SJSA1 (cell line): ENCODE measurements around the gene NPFF. TPM values are rescaled to one million over a fixed set of nuclear protein-coding genes. Genes with fewer than 3 reads are reported as not detected.
A peak's percentile ranks its signal among the peaks of the same experiment; 100 is the strongest.
"Not testable (repeated sequence)": the region's sequence is repeated elsewhere in the genome, so short reads cannot be mapped to it uniquely, and the experiment has no call there.

Source experiments
- DNase-seq, 2 experiments: peaks; one replicate each; pipeline ENCODE4 v3.0.0-alpha.2; 2015 to 2020; ENCODE audit warnings: low spot score in 2 of 2, low read depth in 1 of 2
- H3K27ac ChIP-seq: fragments of 250-450 bp; sonication (Bioruptor Pico); 2 replicates; pipeline ENCODE4 v1.5.1; 2020; ENCODE audit warnings: mild to moderate bottlenecking, moderate library complexity
- H3K27me3 ChIP-seq: fragments of 250-450 bp; sonication (Bioruptor Pico); replicated peaks from 2 replicates; pipeline ENCODE4 v1.5.1; 2020; ENCODE audit warnings: mild to moderate bottlenecking, moderate library complexity
- H3K36me3 ChIP-seq: fragments of 250-450 bp; sonication (Bioruptor Pico); 2 replicates; pipeline ENCODE4 v1.5.1; 2020; ENCODE audit warnings: mild to moderate bottlenecking
- H3K4me1 ChIP-seq: fragments of 250-450 bp; sonication (Bioruptor Pico); replicated peaks from 2 replicates; pipeline ENCODE4 v1.6.1; 2021; ENCODE audit warnings: mild to moderate bottlenecking
- H3K4me3 ChIP-seq: fragments of 250-450 bp; sonication (Bioruptor Pico); 2 replicates; pipeline ENCODE4 v1.5.1; 2020; ENCODE audit warnings: mild to moderate bottlenecking
- H3K9me3 ChIP-seq: fragments of 250-450 bp; sonication (Bioruptor Pico); replicated peaks from 2 replicates; pipeline ENCODE4 v1.5.1; 2020; ENCODE audit warnings: mild to moderate bottlenecking
- total RNA-seq: library from RNA; depleted of rRNA; stranded (reverse); fragments of >200 nt; shearing (Covaris generic); gene quantifications from 2 replicates; pipeline ENCODE4 v1.2.3, GENCODE V29; 2014; rRNA removed

NPFF gene, protein sequence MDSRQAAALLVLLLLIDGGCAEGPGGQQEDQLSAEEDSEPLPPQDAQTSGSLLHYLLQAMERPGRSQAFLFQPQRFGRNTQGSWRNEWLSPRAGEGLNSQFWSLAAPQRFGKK
- not detected in 2 replicates for total RNA-seq

DNA sequence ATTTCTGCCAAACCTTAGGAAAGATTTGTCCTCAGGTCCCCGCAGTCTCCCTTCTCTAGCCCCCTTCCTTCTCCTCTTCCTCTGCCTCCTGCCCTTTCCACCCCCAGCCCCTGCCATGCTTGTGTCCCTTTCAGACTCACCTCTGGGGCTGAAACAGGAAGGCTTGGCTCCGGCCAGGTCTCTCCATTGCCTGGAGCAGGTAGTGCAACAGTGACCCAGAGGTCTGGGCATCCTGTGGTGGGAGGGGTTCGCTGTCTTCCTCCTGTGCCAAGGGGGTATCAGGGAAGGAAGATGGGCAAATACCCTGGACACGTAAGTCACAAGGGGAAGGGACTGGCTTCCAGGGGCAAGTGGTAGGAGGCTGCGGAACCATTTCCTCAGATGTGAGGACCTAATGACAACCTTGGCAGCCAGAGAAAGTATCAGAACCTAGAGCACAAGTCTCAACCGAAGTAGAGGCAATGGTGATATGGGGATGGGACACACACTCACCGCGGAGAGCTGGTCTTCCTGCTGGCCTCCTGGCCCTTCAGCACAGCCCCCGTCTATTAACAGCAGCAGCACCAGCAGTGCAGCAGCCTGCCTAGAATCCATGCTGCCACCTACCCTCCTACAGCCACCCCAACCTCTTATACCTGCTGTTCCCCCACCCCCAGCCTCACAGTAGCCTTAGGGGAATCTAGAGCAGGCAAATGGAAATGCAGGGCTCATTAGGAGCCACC lies at the start of gene NPFF:
Gene NPFF, minus strand, starts transcription at position 604 of the 722 bp plus-strand sequence. Its CDS starts 10 bp downstream, at position 594.
- H3K4me1 ChIP-seq = peaks cover 14% of the 10 kb centered on the region
- DNase-seq = no peak
- no peak within 1 kb of the TSS for H3K4me3 ChIP-seq
- peaks cover 42% of the 10 kb centered on the region for H3K36me3 ChIP-seq
- no peaks in the 10 kb centered on the region for H3K9me3 ChIP-seq
- H3K27me3 ChIP-seq = no peaks in the 10 kb centered on the region
- no peak within 1 kb of the TSS for H3K27ac ChIP-seq

DNA sequence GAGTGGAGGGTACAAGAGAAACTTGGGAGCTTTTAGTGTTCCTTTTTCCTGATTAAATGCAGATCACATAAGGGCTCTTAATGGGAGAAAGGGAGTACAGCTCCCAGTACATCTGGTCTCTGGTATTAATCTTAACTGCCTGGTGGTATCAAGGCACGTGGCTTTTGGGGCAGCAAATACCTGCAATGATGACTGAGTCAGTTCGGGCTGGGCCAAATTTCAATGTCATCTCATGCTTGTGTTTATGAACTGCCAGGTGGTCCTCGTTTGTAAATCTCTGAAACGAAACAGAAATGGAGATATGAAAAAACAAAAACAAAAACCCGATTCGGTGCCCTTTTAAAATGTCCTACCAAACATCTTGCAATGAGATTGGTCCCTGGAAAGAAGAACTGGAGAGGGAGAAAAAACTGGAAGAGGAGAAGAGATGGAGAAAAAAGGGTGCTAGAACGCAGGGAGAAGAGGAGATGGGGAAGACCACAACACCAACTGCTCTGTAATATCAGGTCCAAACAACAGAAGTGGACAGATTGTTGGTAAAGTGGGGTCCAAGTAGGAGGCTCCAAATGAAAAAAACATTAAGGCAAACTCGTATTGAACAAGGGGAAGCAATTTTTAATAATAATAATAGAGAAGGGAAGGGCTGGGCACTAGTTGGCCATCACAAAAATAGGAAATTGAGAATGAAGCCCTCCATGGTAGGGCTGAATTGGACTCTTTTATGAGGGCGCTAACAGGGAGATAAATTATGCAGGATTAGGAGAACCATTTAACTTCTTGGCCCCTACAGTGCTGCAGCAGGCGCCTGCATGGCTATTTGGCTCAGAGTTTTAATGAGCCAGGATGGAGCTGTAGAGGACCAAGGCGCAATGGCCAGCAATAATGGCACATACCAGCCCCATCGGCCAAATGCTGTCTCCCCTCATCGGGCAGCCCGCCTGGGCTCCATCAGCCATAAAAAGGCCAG lies 45.4 kb upstream of the NPFF start:
- H3K27me3 ChIP-seq = no peaks in the 10 kb centered on the region
- DNase-seq = no peak
- H3K9me3 ChIP-seq = no peaks in the 10 kb centered on the region
- H3K4me3 ChIP-seq = no peak overlapping the region
- H3K36me3 ChIP-seq = peaks cover 29% of the 10 kb centered on the region
- H3K27ac ChIP-seq = no peak overlapping the region
- no peaks in the 10 kb centered on the region for H3K4me1 ChIP-seq

DNA sequence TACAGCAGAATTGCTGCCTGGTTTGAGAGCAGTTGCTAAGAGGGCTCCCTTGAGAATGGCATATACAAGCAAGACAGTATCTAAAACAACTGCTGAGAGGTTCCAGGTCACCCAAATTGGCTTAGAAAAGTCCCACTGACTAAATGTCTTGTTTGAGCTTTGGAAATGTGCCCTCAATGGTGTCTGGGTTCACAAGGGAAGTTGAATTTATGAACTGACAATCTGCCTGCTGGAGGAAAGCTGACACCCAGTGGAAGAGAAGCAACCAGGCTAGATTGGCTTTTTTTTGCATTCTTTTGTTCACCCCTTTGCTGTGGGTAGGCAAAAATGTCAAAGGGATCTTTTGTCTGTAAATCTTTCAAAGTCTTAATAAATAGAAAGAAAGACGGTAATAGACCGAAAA lies 44.6 kb upstream of the NPFF start:
- no peak overlapping the region for H3K4me3 ChIP-seq
- H3K9me3 ChIP-seq = no peaks in the 10 kb centered on the region
- H3K27me3 ChIP-seq = no peaks in the 10 kb centered on the region
- no peaks in the 10 kb centered on the region for H3K4me1 ChIP-seq
- no peak for DNase-seq
- H3K27ac ChIP-seq = no peak overlapping the region
- H3K36me3 ChIP-seq = peaks cover 31% of the 10 kb centered on the region

DNA sequence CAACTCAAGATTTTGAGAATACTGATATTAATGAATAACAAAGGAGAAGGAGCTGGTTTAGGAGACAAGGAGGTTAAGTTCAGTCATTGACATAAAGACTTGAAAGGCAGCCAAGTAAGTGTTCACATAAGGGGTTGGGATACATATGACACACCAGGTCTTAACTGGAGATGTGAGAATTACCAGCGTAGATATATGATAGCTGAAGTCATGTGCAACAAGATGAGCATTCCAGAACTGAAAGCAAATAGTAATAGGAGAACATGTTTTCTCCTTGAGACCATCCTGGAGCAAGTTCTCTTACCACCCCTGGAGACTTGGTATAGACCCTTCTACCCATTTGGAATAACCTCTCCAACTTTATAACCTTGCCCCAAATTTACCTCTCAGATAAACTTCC lies 43.3 kb upstream of the NPFF start:
- Histone ChIP-seq H3K4me3 (no peak overlapping the region), H3K27ac (no peak overlapping the region), H3K36me3 (peaks cover 31% of the 10 kb centered on the region), H3K4me1 (no peaks in the 10 kb centered on the region), H3K27me3 (no peaks in the 10 kb centered on the region), H3K9me3 (no peaks in the 10 kb centered on the region)
- no peak for DNase-seq

DNA sequence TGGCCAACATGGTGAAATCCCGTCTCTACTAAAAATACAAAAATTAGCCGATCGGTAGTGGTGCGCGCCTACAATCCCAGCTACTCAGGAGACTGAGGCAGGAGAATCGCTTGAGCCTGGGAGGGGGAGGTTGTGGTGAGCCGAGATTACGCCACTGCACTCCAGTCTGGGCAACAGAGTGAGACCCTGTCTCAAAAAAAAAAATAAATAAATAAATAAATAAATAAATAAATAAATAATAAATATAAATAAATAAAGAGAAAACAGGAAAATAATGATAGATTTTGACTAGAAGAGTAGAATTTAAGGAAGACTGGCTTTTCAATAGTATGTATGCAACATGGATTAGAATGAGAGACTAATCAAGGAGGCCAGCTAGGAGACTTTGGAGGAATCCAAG lies 42.8 kb upstream of the NPFF start:
- H3K4me1 ChIP-seq, DNase-seq, H3K4me3 ChIP-seq, H3K27ac ChIP-seq, H3K9me3 ChIP-seq, H3K27me3 ChIP-seq: not testable (repeated sequence)
- H3K36me3 ChIP-seq = peaks cover 31% of the 10 kb centered on the region

DNA sequence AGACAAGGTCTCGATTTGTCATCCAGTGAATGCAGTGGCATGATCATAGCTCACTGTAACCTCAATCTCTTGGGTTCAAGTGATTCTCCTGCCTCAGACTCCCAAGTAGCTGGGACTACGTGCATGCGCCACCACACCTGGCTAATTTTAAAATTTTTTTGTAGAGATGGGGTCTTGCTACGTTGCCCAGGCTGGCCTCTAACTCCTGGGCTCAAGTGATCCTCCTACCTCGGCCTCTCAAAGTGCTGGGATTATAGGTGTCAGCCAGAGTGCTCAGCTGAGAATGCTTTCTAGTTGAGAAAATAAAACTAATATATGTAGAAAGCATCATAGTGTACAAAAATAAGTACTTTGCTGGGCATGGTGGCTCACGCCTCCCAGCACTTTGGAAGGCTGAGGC lies 41.1 kb upstream of the NPFF start:
- H3K4me3 ChIP-seq, H3K9me3 ChIP-seq, DNase-seq, H3K4me1 ChIP-seq, H3K27me3 ChIP-seq, H3K27ac ChIP-seq: not testable (repeated sequence)
- peaks cover 31% of the 10 kb centered on the region for H3K36me3 ChIP-seq

DNA sequence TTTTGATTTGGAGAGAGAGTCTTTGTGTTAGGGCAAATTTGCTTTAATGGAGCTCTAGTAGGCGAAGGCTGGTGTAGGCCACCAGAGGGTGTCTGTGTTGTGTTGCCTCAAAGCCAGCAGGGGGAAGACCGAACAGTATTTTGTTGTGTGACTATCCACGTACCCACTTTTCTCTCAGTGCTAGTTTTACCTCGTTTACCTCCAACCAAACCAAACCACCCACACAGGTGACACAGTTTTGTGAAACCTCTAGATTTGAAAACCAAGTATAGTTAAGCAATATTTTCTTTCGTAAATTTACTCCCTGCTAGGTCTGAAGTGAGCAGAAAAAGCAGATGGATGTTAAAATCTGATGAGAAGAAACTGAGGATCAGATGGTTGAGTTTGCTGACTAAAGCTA lies 36.3 kb upstream of the NPFF start:
- H3K27ac ChIP-seq = no peak overlapping the region
- H3K27me3 ChIP-seq = no peaks in the 10 kb centered on the region
- peaks cover 30% of the 10 kb centered on the region for H3K36me3 ChIP-seq
- H3K4me3 ChIP-seq = no peak overlapping the region
- H3K9me3 ChIP-seq = no peaks in the 10 kb centered on the region
- DNase-seq = peak; percentile 40 to 54
- no peaks in the 10 kb centered on the region for H3K4me1 ChIP-seq

DNA sequence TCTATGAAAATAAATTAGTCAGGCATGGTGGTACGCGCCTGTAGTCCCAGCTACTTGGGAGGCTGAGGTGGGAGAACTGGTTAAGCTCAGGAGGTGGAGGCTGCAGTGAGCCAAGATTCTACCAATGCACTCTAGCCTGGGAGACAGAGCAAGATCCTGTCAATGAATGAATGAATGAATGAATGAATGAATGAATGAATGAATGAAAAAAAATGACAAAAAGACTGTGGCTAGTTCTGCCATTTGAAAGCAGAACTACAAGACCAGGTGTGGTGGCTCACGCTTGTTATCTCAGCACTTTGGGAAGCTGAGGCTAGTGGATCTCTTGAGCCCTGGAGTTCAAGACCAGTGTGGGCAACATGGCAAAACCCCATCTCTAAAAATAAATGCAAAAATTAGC lies 32.2 kb upstream of the NPFF start:
- no peak overlapping the region for H3K27ac ChIP-seq
- peaks cover 54% of the 10 kb centered on the region for H3K36me3 ChIP-seq
- H3K4me3 ChIP-seq = no peak overlapping the region
- no peaks in the 10 kb centered on the region for H3K4me1 ChIP-seq
- H3K27me3 ChIP-seq = no peaks in the 10 kb centered on the region
- no peaks in the 10 kb centered on the region for H3K9me3 ChIP-seq
- DNase-seq = no peak

DNA sequence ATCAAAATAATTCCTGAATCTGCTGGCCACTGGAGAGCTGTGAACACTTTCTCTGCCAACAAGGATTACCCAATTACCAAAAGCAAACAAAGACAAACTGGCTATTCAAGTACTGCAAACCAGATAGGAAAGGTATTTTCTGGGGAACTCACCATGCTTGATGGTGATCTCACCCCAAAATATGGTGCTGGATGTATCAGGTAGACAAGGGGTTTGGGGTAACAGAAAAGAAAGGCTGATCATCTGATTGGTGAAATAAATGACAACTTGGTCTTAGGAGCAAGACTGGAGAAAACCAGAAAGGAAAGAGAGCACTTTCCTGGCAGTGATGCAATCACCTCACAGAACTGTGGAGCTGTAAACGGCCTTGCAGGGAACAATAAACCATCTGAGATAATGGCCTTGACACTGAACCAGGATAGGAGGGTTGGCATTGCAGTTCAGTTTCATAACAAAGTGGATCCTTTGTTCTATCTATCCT lies 31.0 kb upstream of the NPFF start:
- peak in 1 of 2 experiments; percentile 4 for DNase-seq
- Histone ChIP-seq H3K9me3 (no peaks in the 10 kb centered on the region), H3K27ac (no peak overlapping the region; the same call in 1 of the 2 replicates), H3K4me1 (no peaks in the 10 kb centered on the region), H3K27me3 (no peaks in the 10 kb centered on the region), H3K36me3 (peaks cover 64% of the 10 kb centered on the region), H3K4me3 (no peak overlapping the region)

DNA sequence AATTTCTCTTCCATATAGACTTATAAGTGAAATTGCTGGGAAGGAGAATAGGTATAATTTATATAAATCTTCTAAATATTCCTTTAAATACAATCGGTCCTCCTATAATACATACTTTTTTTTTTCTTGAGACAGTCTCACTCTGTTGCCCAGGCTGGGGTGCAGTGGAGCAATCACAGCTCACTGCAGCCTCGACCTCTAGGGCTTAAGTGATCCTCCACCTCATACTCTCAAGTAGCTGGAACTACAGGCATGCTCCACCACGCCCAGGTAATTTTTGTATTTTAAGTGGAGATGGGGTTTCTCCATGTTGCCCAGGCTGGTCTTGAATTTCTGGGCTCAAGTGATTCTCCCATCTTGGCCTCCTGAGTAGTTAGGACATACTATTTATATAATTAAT lies 29.7 kb upstream of the NPFF start:
- Histone ChIP-seq H3K4me3 (no peak overlapping the region), H3K4me1 (no peaks in the 10 kb centered on the region), H3K9me3 (no peaks in the 10 kb centered on the region), H3K36me3 (peaks cover 65% of the 10 kb centered on the region), H3K27ac (no peak overlapping the region), H3K27me3 (no peaks in the 10 kb centered on the region)
- DNase-seq = no peak

DNA sequence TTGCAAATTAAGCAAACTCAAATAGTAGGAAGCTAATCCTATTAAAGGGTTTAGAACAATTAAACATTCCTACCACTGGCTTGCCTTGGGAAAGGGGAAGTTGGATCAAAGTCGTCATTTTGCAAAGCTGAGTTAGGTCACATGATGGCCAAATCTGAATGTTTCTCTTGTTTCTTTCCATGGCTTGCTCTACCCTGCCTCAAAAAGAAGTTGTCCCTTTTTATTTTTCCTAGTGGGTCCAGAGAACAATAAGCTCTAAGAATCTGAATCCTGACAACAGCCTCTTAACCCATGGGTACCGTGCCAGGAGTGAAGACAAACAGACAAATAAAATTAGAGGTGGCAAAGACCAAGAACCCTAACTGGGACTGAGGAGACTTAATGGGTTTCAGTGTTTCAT lies 26.2 kb upstream of the NPFF start:
- H3K4me3 ChIP-seq = no peak overlapping the region
- DNase-seq = no peak
- H3K4me1 ChIP-seq = peaks cover 7% of the 10 kb centered on the region
- no peak overlapping the region for H3K27ac ChIP-seq
- no peaks in the 10 kb centered on the region for H3K9me3 ChIP-seq
- H3K27me3 ChIP-seq = no peaks in the 10 kb centered on the region
- peaks cover 70% of the 10 kb centered on the region for H3K36me3 ChIP-seq

DNA sequence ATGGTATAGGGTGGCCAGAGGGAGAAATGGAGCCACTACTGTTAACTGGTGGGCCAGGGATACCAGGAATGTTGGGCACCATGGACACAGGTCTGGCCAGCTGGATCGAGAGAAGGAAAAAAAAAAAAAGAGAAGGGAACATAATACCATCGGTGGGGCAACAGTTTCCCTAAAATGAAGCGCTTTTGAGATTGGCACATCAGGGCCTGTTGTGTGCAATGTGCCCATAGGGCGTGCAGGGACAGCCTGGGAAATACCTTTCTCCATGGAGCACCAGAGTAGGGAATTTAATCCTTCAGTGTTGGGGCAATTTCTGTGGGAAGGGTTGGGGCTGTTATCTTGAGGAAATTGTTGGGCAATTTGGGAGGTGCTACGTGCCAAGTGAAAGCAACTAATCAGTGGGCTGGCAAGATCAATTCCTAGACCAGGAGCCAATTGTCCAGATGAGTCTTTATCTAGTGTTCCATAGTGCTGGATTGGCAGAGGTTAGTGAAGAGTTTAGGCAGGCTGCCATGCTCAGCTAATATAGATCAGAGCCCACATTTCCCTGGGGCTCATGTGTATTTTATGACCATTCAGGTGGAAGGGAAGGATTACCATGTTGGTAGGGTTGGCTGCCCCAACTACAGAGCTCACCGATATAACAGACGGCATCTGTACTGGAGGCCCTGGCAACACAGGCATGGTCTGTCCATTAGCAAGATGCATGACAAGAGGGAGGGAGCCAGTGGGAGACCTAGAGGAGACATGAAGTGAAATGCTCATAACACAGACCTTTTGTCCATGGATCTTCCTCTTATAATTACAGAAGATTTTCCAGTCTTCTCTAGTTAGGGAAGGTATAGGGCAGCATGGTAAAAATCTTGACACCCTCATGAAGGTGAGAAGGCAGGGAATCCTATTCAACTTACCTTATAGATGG lies 25.5 kb upstream of the NPFF start:
- H3K4me3 ChIP-seq = no peak overlapping the region
- DNase-seq = no peak
- H3K27ac ChIP-seq = no peak overlapping the region
- no peaks in the 10 kb centered on the region for H3K27me3 ChIP-seq
- peaks cover 7% of the 10 kb centered on the region for H3K4me1 ChIP-seq
- H3K9me3 ChIP-seq = no peaks in the 10 kb centered on the region
- peaks cover 64% of the 10 kb centered on the region for H3K36me3 ChIP-seq

DNA sequence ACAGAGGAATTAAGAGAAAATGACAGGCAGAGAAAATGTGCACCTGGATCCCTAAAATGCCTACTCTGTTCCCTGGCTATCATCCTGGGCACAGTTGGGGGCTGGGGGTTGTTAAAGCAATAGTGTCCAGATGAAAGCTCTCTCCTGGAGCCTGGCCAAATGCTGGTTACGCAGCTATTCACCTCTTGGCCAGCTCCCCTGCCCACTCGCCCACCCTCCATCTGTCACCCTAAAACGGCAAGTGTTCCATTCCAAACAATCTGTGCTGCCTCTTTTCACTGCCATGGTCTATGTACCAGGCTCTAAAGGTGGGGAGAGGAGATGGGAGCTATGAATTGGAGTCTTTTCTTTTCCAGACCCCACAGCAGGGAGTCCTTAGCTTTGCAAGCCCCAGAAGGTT lies 24.7 kb upstream of the NPFF start:
- DNase-seq = no peak
- Histone ChIP-seq H3K9me3 (no peaks in the 10 kb centered on the region), H3K4me3 (no peak overlapping the region), H3K36me3 (peaks cover 63% of the 10 kb centered on the region), H3K4me1 (peaks cover 7% of the 10 kb centered on the region), H3K27me3 (no peaks in the 10 kb centered on the region), H3K27ac (no peak overlapping the region)
